Astrocyte of the cerebellum (primary cell): ENCODE results near the gene UBE3B.
A peak's percentile ranks its signal among the peaks of the same experiment; 100 is the strongest.

Source experiments
- DNase-seq: peaks from one replicate; pipeline ENCODE4 v3.0.0-alpha.2; 2011; ENCODE audit warnings: low read depth
- H3K4me3 ChIP-seq: 2 replicates; pipeline ENCODE4 v1.5.1; 2011; ENCODE audit warnings: mild to moderate bottlenecking, low read depth, low read length, moderate library complexity
- in situ Hi-C: cut with HindIII; loops from 2 replicates; pipeline ENCODE4 v1.10.0; 2017; ENCODE audit warnings: low sequenced_read_pairs
- TF ChIP-seq, protein P1 (sequence below): IDR thresholded peaks from 2 replicates; pipeline ENCODE4 v1.5.1; 2012; ENCODE audit warnings: low read length, low read depth, moderate library complexity, mild to moderate bottlenecking; ENCODE audit errors: missing control alignments

The UBE3B gene

DNA sequence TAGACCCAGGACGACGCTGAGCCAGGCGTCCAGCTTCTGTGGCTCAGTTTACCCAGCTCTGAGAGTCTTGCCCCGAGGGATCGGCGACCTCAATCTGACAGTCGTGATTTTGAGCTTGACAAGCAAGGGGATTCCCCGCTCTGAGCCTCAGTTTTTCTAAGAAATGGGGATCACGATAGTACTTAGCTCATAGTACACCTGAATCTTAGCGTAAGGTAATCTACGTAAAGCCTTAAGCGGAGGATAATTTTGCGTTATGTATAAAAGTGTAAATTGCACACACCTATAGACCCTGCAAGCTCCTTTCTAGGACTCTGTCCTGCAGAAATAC lies 96.4 kb downstream of the UBE3B start:
- peak overlapping the region; percentile 73 for H3K4me3 ChIP-seq
- in situ Hi-C loops, result no loop called here
- DNase-seq, result no peak
- TF ChIP-seq, protein P1, sequence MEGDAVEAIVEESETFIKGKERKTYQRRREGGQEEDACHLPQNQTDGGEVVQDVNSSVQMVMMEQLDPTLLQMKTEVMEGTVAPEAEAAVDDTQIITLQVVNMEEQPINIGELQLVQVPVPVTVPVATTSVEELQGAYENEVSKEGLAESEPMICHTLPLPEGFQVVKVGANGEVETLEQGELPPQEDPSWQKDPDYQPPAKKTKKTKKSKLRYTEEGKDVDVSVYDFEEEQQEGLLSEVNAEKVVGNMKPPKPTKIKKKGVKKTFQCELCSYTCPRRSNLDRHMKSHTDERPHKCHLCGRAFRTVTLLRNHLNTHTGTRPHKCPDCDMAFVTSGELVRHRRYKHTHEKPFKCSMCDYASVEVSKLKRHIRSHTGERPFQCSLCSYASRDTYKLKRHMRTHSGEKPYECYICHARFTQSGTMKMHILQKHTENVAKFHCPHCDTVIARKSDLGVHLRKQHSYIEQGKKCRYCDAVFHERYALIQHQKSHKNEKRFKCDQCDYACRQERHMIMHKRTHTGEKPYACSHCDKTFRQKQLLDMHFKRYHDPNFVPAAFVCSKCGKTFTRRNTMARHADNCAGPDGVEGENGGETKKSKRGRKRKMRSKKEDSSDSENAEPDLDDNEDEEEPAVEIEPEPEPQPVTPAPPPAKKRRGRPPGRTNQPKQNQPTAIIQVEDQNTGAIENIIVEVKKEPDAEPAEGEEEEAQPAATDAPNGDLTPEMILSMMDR, result no peak

DNA sequence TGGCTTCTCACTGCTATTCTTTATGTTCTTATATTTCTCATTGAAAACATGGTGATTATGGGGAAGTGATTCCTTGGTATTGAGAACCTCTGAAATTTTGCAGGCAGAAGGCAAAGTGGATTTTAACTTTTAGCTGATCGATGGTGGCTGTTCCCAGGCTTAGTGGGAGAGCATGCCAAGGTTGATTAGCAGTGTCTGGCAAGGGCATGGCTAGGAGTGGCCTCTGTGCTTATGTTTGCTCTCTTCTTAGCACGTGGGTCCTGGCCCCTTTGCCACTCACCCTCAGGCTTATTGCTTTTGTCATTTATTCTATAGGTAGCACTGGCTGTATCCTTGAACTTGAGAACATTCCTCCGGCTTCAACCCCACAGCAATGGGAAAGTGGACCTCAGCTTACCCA lies 98.2 kb downstream of the UBE3B start:
- in situ Hi-C loops, result no loop called here
- TF ChIP-seq, protein P1, result no peak
- H3K4me3 ChIP-seq, result no peak overlapping the region
- no peak for DNase-seq

DNA sequence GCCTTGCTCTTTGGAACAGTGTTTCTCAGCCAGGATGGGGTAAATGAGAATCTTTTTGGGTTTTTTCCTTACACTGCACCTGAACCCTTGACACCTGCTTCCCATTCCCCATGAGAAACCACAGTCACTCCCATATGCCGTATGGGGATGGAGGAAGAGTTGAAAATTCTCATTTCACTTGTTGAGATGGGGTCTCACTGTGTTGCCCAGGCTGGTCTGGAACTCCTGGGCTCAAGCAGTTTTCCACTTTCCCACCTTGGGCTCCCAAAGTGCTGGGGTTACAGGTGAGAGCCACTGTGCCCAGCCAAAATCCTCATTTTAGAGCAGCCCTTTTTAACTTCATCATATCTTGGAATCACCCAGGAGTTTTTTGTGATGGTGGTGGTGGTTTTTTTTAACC lies 99.9 kb downstream of the UBE3B start:
- TF ChIP-seq, protein P1, result no peak
- H3K4me3 ChIP-seq, result no peak overlapping the region
- in situ Hi-C loops, result no loop called here
- no peak for DNase-seq

DNA sequence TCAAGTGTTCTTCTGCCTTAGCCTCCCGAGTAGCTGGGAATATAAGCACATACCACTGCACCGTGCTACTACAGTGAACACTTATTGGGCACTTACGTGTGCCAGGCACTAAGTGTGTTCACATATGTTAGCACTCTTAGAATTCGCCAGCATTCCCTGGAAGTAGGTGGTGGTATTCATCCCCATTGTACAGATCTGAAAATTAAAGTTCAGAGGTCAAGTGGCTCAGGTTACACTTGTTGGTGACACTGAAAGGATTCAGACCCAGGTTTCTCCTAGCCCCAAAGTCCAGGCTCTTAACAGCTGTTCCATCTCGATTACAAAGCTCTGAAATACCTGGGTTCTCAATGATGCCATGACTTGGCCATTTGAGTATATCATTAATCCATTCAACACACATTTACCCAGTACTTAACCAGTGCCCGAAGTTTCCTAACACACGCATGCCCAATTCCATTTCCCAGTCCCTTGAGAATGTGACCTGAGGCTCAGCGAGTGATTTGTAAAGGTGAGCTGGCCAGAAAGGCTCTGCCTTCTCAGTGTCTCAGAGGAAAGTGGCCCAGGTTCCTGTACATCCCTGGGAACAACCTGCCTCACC lies 101.0 kb downstream of the UBE3B start:
- in situ Hi-C loops, result no loop called here
- no peak overlapping the region for H3K4me3 ChIP-seq
- no peak for DNase-seq
- TF ChIP-seq, protein P1, result no peak

DNA sequence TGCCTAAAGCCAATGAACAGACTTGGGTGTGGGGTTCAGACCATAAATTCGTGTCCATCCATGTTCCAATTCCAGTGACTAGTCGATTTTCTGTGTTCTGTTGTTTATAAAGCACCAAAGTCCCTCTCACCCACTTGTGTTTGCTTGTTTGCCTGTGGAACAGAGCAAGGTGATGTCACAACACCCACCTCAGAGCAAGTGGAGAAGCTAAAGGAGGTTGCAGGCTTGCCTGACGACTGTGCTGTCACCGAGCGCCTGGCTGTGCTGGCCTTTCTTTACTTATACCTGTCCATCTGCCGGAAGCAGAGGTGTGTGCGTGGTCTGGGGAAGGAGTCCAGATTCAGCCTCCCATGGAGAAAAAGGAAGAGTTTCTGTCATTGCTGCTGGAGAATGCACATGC lies 102.2 kb downstream of the UBE3B start:
- no peak overlapping the region for H3K4me3 ChIP-seq
- no peak for DNase-seq
- in situ Hi-C loops, result no loop called here
- TF ChIP-seq, protein P1, result no peak

DNA sequence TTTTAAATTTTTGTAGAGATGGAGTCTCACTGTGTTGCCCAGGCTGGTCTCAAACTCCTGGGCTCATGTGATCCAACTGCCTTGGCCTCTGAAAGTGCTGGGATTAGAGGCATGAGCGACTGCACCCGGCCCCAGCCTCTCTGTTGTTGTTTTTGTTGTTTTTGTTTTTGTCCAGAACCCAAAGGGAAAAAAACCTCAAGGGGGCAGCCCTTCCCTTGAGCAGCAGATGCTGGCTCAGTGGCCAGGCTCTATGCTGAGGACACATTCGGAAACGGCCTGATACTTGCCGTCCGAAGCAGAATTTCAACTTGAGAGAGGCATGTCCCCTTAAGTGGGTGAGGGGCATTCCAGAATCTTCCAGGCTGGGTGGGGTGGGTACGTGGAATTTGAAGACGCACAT lies 102.8 kb downstream of the UBE3B start:
- TF ChIP-seq, protein P1, result no peak
- no peak for DNase-seq
- H3K4me3 ChIP-seq, result no peak overlapping the region
- in situ Hi-C loops, result no loop called here

DNA sequence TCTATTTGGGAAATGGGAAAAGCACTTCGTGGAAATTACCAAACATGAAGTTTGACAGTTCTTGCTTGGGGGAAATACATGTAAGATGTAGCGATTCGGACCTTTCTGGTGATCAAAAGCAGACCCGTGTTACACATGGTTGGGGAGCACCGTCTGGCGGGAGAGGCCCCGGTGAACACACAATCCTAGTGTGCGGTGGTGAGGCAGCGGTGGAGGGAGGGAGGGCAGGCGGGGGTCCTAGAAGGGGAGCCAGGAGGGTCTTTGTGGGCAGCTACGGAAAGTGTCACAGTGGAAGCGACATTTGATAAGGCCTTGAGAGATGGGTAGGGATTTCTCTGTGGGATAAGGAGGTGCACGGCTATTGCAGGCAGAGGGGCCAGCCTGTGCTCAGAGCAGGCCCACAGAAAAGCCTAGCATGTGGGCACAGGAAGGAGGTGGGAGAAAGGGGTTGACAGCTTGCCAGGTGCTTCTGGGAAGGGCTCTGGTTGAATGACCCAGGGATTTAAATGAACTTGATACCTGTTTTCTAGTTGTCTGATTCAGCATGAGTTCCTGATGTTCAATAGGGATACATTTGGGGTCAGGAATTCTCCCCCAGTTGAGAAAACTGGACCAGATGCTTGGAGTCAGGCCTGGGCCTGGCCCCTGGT lies 103.4 kb downstream of the UBE3B start:
- no peak for DNase-seq
- H3K4me3 ChIP-seq, result no peak overlapping the region
- in situ Hi-C loops, result no loop called here
- TF ChIP-seq, protein P1, result no peak
